IPS-15b (cell line): ENCODE measurements around the gene BRD9.
"Not testable (repeated sequence)": the region's sequence is repeated elsewhere in the genome, so short reads cannot be mapped to it uniquely, and the experiment has no call there.

ENCODE experiments used
- H3K27me3 ChIP-seq: one replicate; pipeline ENCODE4 v1.6.1; 2013; ENCODE audit warnings: low read length; ENCODE audit not compliant: control insufficient read depth, insufficient read depth
- H3K36me3 ChIP-seq: one replicate; pipeline ENCODE4 v1.6.1; 2013; ENCODE audit warnings: low read length; ENCODE audit not compliant: control insufficient read depth, insufficient read depth
- H3K4me1 ChIP-seq: one replicate; pipeline ENCODE4 v1.6.1; 2013; ENCODE audit warnings: mild to moderate bottlenecking, low read length; ENCODE audit not compliant: control insufficient read depth, insufficient read depth
- H3K4me3 ChIP-seq: one replicate; pipeline ENCODE4 v1.5.1; 2013; ENCODE audit warnings: low read depth, low read length
- H3K9ac ChIP-seq: one replicate; pipeline ENCODE4 v1.6.1; 2013; ENCODE audit warnings: low read depth, mild to moderate bottlenecking, low read length
- H3K9me3 ChIP-seq: one replicate; pipeline ENCODE4 v1.6.1; 2013; ENCODE audit warnings: mild to moderate bottlenecking, low read length; ENCODE audit not compliant: control insufficient read depth, insufficient read depth

The BRD9 gene

GRCh38 chr5:920321-920720 lies 27.7 kb upstream of the BRD9 start:
- Histone ChIP-seq H3K36me3 (peaks cover 20% of the 10 kb centered on the region), H3K27me3 (peaks cover 4% of the 10 kb centered on the region), H3K9ac (no peak overlapping the region), H3K4me1 (no peaks in the 10 kb centered on the region), H3K4me3 (no peak overlapping the region), H3K9me3 (no peaks in the 10 kb centered on the region)

- no peaks in the 10 kb centered on the region for H3K4me1 ChIP-seq
- H3K9me3 ChIP-seq = no peaks in the 10 kb centered on the region
- no peak overlapping the region for H3K9ac ChIP-seq
- no peak overlapping the region for H3K4me3 ChIP-seq
- H3K27me3 ChIP-seq = no peaks in the 10 kb centered on the region
- peaks cover 27% of the 10 kb centered on the region for H3K36me3 ChIP-seq
Measured at GRCh38 chr5:919356-920000, 26.9 kb upstream of the BRD9 start.

GRCh38 chr5:918717-919116 lies 26.1 kb upstream of the BRD9 start:
- not testable (repeated sequence) for H3K4me3 ChIP-seq, H3K4me1 ChIP-seq, H3K9ac ChIP-seq, H3K27me3 ChIP-seq, H3K9me3 ChIP-seq
- H3K36me3 ChIP-seq = peaks cover 33% of the 10 kb centered on the region

GRCh38 chr5:916441-917293 lies 24.1 kb upstream of the BRD9 start:
- Histone ChIP-seq H3K9ac (no peak overlapping the region), H3K4me1 (no peaks in the 10 kb centered on the region), H3K36me3 (peaks cover 52% of the 10 kb centered on the region), H3K4me3 (no peak overlapping the region), H3K27me3 (no peaks in the 10 kb centered on the region), H3K9me3 (no peaks in the 10 kb centered on the region)

GRCh38 chr5:915946-916345 lies 23.3 kb upstream of the BRD9 start:
- Histone ChIP-seq H3K9me3 (no peaks in the 10 kb centered on the region), H3K4me1 (no peaks in the 10 kb centered on the region), H3K27me3 (no peaks in the 10 kb centered on the region), H3K4me3 (no peak overlapping the region), H3K36me3 (peaks cover 55% of the 10 kb centered on the region), H3K9ac (no peak overlapping the region)

GRCh38 chr5:915346-915745 lies 22.7 kb upstream of the BRD9 start:
- H3K9me3 ChIP-seq, H3K9ac ChIP-seq, H3K4me1 ChIP-seq, H3K4me3 ChIP-seq, H3K27me3 ChIP-seq: not testable (repeated sequence)
- H3K36me3 ChIP-seq = peaks cover 61% of the 10 kb centered on the region

GRCh38 chr5:914612-915011 lies 22.0 kb upstream of the BRD9 start:
- no peak overlapping the region for H3K4me3 ChIP-seq
- no peaks in the 10 kb centered on the region for H3K9me3 ChIP-seq
- peaks cover 65% of the 10 kb centered on the region for H3K36me3 ChIP-seq
- H3K9ac ChIP-seq = no peak overlapping the region
- H3K4me1 ChIP-seq = no peaks in the 10 kb centered on the region
- H3K27me3 ChIP-seq = no peaks in the 10 kb centered on the region

GRCh38 chr5:914174-914573 lies 21.6 kb upstream of the BRD9 start:
- no peak overlapping the region for H3K9ac ChIP-seq
- H3K4me1 ChIP-seq = no peaks in the 10 kb centered on the region
- H3K36me3 ChIP-seq = peaks cover 68% of the 10 kb centered on the region
- no peaks in the 10 kb centered on the region for H3K27me3 ChIP-seq
- no peak overlapping the region for H3K4me3 ChIP-seq
- no peaks in the 10 kb centered on the region for H3K9me3 ChIP-seq

GRCh38 chr5:912280-913091 lies 19.9 kb upstream of the BRD9 start:
- Histone ChIP-seq H3K4me1 (no peaks in the 10 kb centered on the region), H3K36me3 (peaks cover 80% of the 10 kb centered on the region), H3K9ac (no peak overlapping the region), H3K9me3 (no peaks in the 10 kb centered on the region), H3K27me3 (no peaks in the 10 kb centered on the region), H3K4me3 (no peak overlapping the region)

- peaks cover 82% of the 10 kb centered on the region for H3K36me3 ChIP-seq
- no peak overlapping the region for H3K4me3 ChIP-seq
- no peaks in the 10 kb centered on the region for H3K27me3 ChIP-seq
- no peaks in the 10 kb centered on the region for H3K4me1 ChIP-seq
- no peaks in the 10 kb centered on the region for H3K9me3 ChIP-seq
- H3K9ac ChIP-seq = no peak overlapping the region
Measured at GRCh38 chr5:911601-912000, 19.0 kb upstream of the BRD9 start.

GRCh38 chr5:910769-911160 lies 18.2 kb upstream of the BRD9 start:
- Histone ChIP-seq H3K36me3 (peaks cover 77% of the 10 kb centered on the region), H3K9me3 (no peaks in the 10 kb centered on the region), H3K4me1 (no peaks in the 10 kb centered on the region), H3K27me3 (no peaks in the 10 kb centered on the region), H3K4me3 (no peak overlapping the region), H3K9ac (no peak overlapping the region)
